ENCODE measurements around the gene MATN1.

DNA sequence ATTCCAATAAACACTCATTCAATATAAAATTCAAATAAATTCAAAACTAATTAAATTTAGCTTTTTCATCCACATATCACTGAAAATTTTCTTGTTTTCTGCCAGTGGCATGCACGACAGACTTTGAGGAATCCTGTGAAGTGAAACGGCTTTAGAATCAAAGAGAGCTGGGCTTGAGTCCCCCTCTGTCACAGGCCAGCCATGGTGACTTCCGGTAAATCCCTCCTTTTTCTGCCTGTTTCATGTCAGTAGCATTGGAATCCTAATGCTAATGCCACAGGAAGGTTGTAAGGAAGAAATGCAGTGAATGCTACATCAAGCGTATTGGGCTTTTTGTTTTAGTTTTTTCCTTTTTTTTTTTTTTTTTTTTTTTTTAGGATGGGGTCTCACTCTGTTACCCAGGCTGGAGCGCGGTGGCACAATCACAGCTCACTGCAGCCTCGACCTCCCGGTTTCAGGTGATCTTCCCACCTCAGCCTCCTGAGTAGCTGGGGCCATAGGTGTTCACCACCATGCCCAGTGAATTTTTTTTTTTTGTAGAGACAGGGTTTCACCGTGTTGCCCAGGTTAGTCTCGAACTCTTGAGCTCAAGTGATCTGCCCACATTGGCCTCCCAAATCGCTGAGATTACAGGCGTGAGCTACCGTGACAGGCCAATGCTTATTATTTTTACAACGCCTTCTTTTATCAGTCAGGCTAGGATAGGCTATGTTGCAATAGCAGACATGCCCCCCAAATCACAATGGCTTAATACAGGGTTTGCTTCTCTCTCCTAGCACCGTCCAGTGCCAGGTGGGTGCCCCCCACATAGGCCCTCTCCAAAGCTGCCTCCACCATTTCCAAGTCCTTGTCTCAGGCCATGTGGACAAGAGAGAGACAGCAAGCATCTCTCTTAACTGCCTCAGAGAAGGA lies 3.6 kb upstream of the MATN1 start:
- TF ChIP-seq POLR2A (IDR thresholded peaks at IDR 0.05) (no peak), CTCF (IDR thresholded peaks at IDR 0.05) (no peak), EP300 (IDR thresholded peaks at IDR 0.05) (no peak)
